ENCODE results near the gene REXO1.

The REXO1 gene

GRCh38 chr19:1817553-1818179, 30.6 kb downstream of the REXO1 start:
- in situ Hi-C loops (cut with MboI; ENCODE audit: low sequenced_read_pairs) = loop anchor here (10.0 kb wide), 1 partner anchor 273 kb away; no protein-coding TSS in a partner anchor

- in situ Hi-C loops (cut with MboI; ENCODE audit: low sequenced_read_pairs) = loop anchor here (10.0 kb wide), 1 partner anchor 272 kb away; no protein-coding TSS in a partner anchor
Observed at GRCh38 chr19:1816530-1817298, 31.6 kb downstream of the REXO1 start.

- in situ Hi-C loops (cut with MboI; ENCODE audit: low sequenced_read_pairs) = loop anchor here (10.0 kb wide), 1 partner anchor 271 kb away; no protein-coding TSS in a partner anchor
Observed at GRCh38 chr19:1815605-1816529, 32.4 kb downstream of the REXO1 start.

DNA sequence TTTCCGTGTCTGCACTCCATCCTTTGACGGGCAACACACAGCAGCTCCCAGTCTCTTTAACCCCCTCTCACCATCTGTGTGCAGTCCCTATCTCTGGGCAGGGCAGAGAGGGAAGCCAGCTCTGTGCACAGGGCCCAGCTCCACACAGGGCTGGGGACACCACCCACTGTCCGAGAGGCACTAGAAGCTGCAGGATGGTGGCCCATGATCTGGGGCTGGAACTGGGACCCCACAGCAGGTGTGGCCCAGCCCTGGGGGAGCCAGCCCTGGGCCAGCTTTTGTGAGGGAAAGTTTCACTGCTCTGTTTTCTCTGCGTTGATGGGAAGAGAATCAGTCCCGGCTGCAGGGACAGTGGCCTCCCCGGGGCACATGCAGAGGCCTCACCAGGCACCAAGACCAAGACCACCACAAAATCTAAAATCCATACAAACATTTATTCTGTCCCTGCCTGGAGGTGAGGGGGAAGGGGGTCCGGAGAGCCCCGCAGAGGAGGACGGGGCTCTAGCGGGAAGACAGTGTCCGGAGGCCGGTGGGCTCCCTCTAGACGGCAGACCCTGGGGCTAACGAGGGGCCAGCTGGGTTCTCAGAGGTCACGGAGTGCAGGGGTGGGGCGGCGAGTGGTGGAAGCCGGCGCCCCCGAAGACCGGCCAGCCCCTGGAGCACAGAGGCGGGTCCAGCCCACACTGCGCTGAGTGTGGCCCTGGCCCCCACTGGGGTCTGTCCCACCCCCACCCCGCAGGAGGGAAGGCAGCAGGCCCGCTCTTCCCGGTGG, 33.3 kb downstream of the REXO1 start:
- in situ Hi-C loops (cut with MboI; ENCODE audit: low sequenced_read_pairs) = loop anchor here (10.0 kb wide), 1 partner anchor 270 kb away; no protein-coding TSS in a partner anchor

- in situ Hi-C loops (cut with MboI; ENCODE audit: low sequenced_read_pairs) = loop anchor here (10.0 kb wide), 1 partner anchor 270 kb away; no protein-coding TSS in a partner anchor
Observed at GRCh38 chr19:1814391-1814790, 33.9 kb downstream of the REXO1 start.

GRCh38 chr19:1813192-1814182, 34.8 kb downstream of the REXO1 start:
- in situ Hi-C loops (cut with MboI; ENCODE audit: low sequenced_read_pairs) = loop anchor here (10.0 kb wide), 1 partner anchor 269 kb away; no protein-coding TSS in a partner anchor

DNA sequence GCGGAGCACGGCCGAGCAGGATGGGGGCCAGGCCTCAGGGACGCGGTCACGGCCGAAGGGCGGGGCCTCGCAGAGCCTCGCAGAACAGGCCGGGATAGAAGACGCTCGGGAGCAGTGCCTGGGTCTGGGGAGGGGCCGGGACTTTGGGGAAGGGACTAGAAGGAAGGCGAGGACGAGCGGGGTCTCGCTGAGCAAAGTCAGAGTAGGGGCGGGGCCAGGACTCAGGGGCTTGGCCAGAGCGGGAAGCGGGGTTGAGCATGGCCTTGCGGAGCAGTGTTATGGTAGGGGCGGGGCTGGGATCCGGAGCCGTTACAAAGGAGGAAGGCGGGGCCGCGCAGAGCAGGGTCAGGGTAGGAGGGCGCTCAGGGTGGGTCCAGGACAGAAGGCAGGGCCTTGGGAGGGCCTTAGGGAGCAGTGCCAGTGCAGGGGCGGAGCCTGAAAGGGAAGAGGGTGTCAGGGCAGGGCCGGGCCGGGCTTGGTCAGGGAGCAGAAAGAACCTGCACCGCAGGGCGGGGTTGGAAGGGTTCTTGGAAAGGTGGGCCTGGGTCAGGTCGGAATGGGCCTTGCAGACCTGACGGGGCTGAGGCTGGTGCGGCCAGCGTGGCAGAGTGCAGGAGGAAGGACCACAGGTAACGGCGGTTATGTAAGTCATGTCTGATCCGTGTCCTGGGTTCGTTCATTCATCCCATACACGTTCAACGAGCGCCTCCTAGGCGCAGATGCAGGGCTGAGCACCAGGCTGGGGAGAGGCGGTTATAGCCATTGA, 35.7 kb downstream of the REXO1 start:
- in situ Hi-C loops (cut with MboI; ENCODE audit: low sequenced_read_pairs) = loop anchor here (10.0 kb wide), 1 partner anchor 268 kb away; no protein-coding TSS in a partner anchor

DNA sequence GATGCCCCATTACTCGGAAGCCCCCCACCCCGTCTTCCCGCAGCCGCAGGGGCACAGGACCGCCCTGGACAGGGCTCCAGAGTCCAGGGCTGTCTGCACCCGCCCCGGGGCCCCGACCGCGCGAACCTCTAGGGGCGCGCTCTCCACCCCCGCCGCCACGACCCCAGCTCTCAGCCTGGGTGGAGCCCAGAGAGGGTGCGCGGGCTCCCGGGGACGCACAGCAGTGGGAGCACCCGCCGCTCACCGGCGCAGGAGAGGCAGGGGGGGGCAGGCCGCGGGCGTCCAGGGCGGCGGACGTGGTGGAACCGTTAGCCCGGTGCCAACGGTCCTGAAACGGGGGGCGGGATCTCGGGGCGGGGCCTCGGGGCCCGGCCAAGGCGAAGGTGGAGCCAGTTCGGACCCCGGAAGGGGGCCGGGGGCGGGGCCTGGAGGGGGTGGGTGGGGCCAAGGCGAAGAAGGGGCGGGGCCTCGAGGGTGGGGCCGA, 36.3 kb downstream of the REXO1 start, which contains the start of gene ATP8B3:
Gene ATP8B3, minus strand, starts transcription at position 335 of the 484 bp plus-strand sequence. CDS start 540 bp downstream, outside the sequence.
- in situ Hi-C loops (cut with MboI; ENCODE audit: low sequenced_read_pairs) = loop anchor here (10.0 kb wide), 1 partner anchor 267 kb away; no protein-coding TSS in a partner anchor

- in situ Hi-C loops (cut with MboI; ENCODE audit: low sequenced_read_pairs) = loop anchor here (10.0 kb wide), 1 partner anchor 267 kb away; no protein-coding TSS in a partner anchor
Observed at GRCh38 chr19:1811472-1811894, 36.8 kb downstream of the REXO1 start.

DNA sequence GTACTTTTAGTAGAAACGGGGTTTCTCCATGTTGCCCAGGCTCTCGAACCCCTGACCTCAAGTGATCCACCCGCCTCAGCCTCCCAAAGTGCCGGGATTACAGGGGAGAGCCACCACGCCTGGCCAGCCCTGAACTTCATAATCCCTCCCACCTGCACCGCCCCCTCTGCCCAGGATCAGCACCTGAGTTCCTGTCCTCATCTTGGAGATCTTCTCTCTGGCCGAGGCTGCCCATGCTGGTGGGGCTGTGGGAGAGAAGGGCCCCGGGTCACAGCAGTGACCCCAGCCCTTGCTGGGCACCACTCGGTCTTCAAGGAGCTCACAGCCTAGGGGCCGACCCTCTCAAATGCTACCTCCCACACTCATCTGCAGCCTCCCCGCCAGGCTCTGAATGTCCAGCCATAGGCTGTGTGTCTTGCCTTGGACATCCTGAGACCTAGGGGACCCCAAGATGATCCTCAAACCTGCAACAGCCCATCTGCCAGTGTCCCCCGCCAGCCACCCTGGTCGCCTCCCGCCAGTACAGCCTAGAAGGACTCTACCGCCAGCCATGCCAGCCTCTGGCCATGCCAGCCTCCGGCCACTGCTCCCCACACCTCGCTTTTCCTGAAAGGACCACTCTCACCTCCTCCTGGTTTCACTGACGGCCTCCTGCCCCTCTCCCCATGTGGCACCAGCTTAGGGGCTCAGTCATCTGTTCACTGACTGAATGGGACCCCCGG, 37.7 kb downstream of the REXO1 start:
- in situ Hi-C loops (cut with MboI; ENCODE audit: low sequenced_read_pairs) = loop anchor here (10.0 kb wide), 1 partner anchor 266 kb away; no protein-coding TSS in a partner anchor

DNA sequence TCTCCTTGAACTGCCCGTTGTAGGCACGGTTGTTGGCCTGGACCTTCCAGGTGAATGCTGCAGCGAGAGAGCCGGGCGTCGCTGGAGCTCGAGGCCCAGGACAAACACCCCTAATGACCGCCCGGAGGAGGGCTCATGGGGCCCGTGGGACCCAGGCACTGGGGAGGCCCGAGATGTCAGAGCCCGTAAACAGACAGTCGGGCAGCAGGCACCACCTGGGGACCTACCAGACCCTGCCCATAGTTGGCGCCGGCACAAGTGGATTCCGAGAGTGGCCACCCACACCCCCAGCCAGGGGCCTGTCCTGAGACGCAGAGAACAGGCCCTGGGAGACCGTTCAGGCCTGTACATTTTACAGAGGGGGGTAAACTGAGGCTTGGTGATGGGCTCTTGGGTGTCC, 38.6 kb downstream of the REXO1 start:
- in situ Hi-C loops (cut with MboI; ENCODE audit: low sequenced_read_pairs) = loop anchor here (10.0 kb wide), 1 partner anchor 265 kb away; no protein-coding TSS in a partner anchor

DNA sequence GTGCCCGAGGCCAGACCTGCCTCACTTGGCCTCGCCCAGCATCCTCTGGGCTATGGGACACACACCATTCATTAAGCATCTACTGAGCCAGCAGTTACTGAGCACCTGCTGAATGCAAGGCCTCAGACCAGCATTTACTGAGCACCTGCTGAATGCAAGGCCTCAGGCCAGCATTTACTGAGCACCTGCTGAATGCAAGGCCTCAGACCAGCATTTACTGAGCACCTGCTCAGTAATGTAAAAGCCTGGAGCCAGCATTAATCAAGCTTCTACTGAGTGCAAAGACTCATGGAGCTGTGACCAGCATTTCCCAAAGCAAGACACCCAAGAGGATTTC, 39.9 kb downstream of the REXO1 start:
- in situ Hi-C loops (cut with MboI; ENCODE audit: low sequenced_read_pairs) = no loop called here

- in situ Hi-C loops (cut with MboI; ENCODE audit: low sequenced_read_pairs) = no loop called here
Observed at GRCh38 chr19:1807695-1808394, 40.4 kb downstream of the REXO1 start.

GRCh38 chr19:1807030-1807694, 41.1 kb downstream of the REXO1 start:
- in situ Hi-C loops (cut with MboI; ENCODE audit: low sequenced_read_pairs) = no loop called here

GRCh38 chr19:1806184-1807029, 41.9 kb downstream of the REXO1 start:
- in situ Hi-C loops (cut with MboI; ENCODE audit: low sequenced_read_pairs) = no loop called here

All from HL-60/S4 (cell line).